CD4-positive, alpha-beta T cell treated with Interleukin-21 for 1 hour (primary cell): ENCODE measurements around the gene SHROOM3.

ENCODE experiments used
- DNase-seq: peaks from one replicate; pipeline ENCODE4 v3.0.0-alpha.2; 2020

SHROOM3 gene

DNA sequence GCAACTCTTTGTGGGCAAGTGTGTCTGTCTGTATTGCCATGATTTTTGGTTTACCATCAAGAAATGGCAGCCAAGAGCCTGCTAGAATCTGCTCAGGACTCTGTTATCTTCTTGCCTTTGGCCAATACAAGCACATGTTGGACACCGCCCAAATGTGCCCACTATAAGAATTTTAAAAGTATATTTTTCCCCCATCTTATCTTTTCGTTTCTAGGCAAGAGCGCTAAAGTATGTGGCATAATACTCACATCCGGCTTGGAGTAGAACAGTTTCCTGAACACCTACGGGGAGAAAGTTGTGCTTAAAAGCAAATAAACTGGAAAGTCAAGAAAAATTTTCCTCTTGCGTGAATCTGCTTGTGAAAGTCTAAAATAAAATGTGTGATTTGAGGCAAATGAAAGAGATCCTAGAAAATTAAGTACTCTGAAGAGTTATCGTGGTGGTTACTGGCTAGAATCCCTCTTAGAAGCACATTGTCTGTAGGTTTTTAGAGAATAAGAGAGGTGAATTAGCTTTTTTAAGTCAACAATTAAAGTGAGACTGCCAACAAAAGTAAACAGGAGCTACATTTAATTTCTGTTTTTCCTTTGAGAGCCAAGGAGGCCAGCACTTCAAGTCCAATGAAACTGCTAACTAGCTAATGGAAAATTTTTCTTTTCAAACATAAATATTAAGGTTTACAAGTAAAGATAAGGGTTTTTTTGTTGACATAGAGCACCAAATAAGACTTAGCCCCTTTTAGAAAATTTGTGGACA lies 242.7 kb downstream of the SHROOM3 start:
- DNase-seq: no peak

DNA sequence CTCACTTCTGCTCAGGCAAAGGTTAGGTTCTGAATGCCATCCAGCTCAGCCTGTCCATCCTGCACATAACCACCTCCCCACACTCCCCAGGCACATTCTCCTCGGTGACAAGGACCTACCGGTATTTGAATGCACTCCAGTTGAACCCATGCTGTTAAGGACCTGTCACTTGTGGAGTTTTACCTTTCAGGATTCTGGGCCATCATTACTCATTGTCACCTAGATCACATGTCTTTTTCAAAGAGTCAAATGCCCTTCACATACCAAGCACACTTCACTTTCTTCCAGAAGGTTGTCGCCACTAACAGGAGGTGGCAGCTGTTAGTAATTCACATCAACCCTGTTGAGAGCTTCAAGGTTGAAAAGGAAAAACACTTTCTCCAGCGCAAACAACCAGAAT lies 244.7 kb downstream of the SHROOM3 start:
- DNase-seq: no peak

GRCh38 chr4:76680952-76681351 lies 245.9 kb downstream of the SHROOM3 start:
- DNase-seq: no peak

GRCh38 chr4:76681996-76682395 lies 247.0 kb downstream of the SHROOM3 start:
- DNase-seq: no peak

GRCh38 chr4:76683144-76683543 lies 248.1 kb downstream of the SHROOM3 start:
- DNase-seq: no peak

GRCh38 chr4:76687746-76688448 lies 252.9 kb downstream of the SHROOM3 start:
- DNase-seq: no peak

- no peak for DNase-seq
These were observed 253.7 kb downstream of the SHROOM3 start for GRCh38 chr4:76688619-76689144.

- no peak for DNase-seq
These were observed 254.3 kb downstream of the SHROOM3 start for GRCh38 chr4:76689145-76689817.

DNA sequence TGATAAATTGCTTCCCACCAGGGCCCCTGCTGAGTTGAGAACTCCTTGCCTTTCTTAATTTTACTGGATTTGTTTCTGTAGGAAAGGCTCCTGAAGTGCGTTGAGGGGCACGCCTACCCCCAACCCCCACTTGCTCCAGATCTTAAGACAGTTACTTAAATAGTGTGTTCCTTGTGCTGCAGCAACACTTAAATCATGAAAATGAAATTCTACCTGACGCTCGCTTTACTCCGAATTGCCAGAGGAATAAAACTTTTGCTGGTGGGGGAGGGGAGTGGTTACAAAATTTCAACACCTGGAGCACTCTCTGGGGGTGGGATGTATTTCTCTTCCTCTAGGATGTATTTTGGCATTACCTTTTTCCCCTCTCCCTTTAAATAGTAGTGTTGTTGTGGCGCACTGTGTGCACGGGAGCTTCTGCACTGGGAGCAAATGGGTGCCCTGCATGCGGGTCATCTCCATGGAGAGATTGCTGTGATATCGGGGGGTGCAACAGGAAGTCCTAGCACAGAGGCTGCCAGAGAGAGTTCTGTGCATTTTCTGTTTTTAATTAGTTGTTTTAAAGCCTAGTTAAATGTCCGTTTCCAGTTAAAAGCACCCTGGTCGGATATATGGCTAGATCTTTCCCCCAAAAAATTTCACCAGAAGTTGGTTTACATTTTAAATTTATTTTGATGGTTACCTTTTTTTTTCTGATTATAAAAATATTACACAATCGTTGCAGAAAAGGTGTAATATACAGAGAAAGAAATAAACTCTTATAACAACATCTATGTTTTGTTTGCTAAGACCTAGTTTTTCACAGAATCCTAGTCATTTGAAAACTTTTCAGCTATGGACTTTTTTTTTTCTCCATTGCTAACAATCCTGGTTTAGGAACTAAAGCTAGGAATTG lies 255.2 kb downstream of the SHROOM3 start:
- DNase-seq: no peak

DNA sequence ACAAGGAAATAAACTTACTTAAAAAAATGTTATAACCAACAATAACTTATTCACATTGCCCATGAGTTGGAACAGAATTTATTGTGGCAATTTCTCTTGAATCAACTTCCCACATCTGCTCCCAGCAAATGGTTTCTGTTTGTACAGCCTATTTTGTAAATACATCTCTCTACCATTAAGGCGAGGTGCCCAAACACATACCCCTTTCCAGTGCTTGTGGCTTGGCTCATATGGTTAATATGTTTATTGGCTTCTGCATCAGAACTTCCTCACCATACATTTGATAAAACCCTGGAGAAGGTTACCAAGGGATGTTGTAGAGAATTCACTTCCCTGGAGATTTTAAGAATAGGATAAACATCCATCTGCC lies 255.9 kb downstream of the SHROOM3 start:
- no peak for DNase-seq

DNA sequence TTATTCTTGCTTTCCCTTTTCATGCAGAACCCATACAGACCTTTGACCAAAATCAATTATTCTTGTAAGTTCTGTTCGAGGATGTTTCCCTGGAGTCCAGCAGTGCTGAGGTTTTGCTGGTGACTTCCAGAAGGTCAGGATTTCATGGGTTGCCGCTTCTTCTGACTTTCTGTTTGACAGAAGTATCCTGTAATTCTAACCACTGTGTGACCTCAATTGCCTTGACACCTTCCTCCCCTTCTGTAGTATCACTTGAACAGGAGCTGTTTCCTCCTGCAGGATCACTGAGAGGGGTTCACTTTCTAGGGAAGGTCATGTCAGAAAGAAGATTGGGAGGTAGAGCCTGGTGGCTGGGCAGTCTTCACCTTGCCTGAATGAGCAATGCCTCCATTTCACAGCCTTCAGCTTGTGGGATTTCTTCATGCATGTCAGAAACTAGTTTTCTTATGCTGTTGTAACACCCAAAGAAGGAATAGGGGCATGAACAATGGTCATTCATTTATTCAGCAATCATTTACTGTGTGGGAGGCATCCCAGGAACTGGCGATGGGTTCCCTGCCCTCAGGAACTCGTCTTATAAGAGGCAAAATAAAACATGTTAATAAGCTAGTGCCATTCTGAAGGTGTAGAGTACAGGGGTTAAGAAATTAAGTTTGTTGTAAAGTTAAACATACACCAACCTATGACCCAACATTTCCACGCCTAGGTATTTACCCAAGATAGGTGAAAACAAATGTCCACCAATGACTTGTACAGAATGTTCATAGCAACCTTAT lies 257.0 kb downstream of the SHROOM3 start:
- no peak for DNase-seq

DNA sequence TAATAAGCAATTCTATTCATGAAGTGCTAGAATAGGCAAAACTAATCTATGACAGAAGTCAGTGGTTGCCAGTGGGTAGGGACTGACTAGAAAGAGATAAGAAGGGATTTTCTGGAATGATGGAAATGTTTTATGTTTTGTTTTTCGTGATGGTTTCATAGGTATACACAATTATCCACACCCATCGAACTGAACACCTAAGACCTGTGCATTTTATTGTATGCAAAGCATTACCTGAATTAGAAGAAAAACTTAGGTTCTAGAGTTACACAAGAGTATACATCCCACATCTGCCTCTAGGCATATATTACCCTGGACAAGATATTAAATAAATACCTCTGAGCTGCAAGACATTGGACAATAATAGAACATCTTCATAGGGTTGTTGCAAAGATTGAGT lies 257.7 kb downstream of the SHROOM3 start:
- DNase-seq: no peak

GRCh38 chr4:76694056-76694455 lies 259.0 kb downstream of the SHROOM3 start:
- DNase-seq: no peak

- no peak for DNase-seq
These were observed 261.1 kb downstream of the SHROOM3 start for GRCh38 chr4:76696109-76696508.

DNA sequence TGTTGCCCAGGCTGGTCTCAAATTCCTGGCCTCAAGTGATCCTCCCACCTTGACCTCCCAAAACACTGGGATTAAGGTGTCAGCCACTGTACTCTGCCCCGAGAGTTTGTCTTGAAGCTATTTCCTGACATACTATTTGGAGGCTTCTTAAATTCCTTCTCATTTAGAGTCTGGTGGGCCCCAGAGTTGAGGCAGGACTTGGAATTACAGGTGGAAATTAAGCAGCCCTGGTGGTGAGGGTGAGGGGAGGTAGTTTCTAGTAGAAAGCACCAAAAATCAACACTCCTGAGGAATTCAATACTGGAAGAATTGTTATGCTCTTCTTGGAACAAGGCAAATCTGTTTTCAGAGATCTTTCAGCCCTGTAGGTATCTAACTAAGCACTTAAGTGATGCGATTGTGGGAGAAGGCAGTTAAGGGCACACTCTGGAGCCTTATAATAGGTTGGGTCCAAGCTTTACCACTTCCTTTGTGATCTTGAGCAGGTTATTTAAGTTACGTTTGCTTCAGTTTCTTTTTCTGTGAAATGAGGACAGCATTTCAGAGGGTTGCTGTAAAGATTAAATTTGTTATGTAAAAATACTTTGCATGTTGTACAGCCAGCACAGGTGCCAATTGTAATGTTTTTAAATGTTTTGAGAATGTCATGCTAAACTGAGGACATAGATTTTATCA lies 262.2 kb downstream of the SHROOM3 start:
- no peak for DNase-seq

- no peak for DNase-seq
These were observed 263.1 kb downstream of the SHROOM3 start for GRCh38 chr4:76698141-76698540.

DNA sequence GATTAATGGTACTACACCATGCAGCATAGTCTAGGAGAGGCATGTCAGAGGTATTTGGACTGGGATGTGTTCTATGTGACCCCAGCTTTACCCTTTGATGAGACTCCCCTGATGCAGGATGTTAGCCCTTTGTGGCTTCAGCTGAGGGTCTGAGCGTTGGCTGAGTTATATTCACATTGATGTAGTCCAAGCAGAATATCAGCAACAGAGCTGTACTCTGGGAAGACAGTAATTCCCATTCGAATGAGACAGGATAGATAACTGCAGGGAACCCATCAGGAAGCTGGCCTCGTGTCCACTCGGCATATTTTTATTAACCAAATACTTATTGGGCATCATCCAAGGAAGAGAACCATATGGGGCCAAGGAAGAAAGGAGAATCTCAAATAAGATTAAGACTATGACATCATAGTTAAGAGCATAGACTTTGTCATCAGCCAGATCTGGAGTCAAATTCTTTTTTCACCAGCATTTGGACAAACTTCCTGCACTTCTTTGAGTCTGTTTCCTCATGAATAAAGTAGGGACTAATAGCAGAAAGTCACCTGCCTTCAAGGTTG lies 264.8 kb downstream of the SHROOM3 start:
- no peak for DNase-seq

- DNase-seq: no peak
These were observed 267.6 kb downstream of the SHROOM3 start for GRCh38 chr4:76702440-76703122.

GRCh38 chr4:76703123-76703490 lies 268.1 kb downstream of the SHROOM3 start:
- no peak for DNase-seq

- no peak for DNase-seq
These were observed 268.6 kb downstream of the SHROOM3 start for GRCh38 chr4:76703676-76704075.
